Lower leg skin (tissue), 3 donors: ENCODE data around the gene SUGCT.

Experiments used
- CTCF ChIP-seq, 3 donors: fragments of 450-650 bp; IDR thresholded peaks; one replicate each; pipeline ENCODE4 v1.5.1; 2016; ENCODE audit warnings: antibody characterized with exemption in 3 of 3, mild to moderate bottlenecking in 3 of 3, moderate library complexity in 2 of 3
- POLR2A ChIP-seq, 2 donors: fragments of 450-650 bp; IDR thresholded peaks; one replicate each; pipeline ENCODE4 v1.6.1; 2016 to 2017; ENCODE audit warnings: antibody characterized with exemption in 2 of 2, mild to moderate bottlenecking in 1 of 2, moderate library complexity in 1 of 2

- TF ChIP-seq CTCF (IDR thresholded peaks at IDR 0.05) (no peak), POLR2A (IDR thresholded peaks at IDR 0.05) (no peak)
Measured at GRCh38 chr7:40520986-40521738, 386.4 kb downstream of the SUGCT start.
